K562 (cell line): Measurements from ENCODE around the gene PAFAH2. TPM values are rescaled to one million over a fixed set of nuclear protein-coding genes. Genes with fewer than 3 reads are reported as not detected.
A peak's percentile ranks its signal among the peaks of the same experiment; 100 is the strongest.

ENCODE experiments used
- CREM ChIP-seq: IDR thresholded peaks from 2 replicates; pipeline ENCODE4 v1.6.1; 2014; ENCODE audit warnings: antibody characterized with exemption, low read depth
- DIDO1 ChIP-seq: fragments of 450-650 bp; IDR thresholded peaks from 2 replicates; pipeline ENCODE4 v1.6.1; 2016; ENCODE audit warnings: low read depth, missing biosample characterization, missing genetic modification characterization
- ESRRB ChIP-seq: fragments of 250-450 bp; sonication (Bioruptor Pico); IDR thresholded peaks from 2 replicates; pipeline ENCODE4 v1.5.0; 2020; ENCODE audit warnings: mild to moderate bottlenecking, moderate library complexity, borderline replicate concordance
- KHSRP ChIP-seq: fragments of 450-650 bp; IDR thresholded peaks from 2 replicates; pipeline ENCODE4 v1.6.1; 2017
- MAFF ChIP-seq: IDR thresholded peaks from 2 replicates; pipeline ENCODE4 v1.6.1; 2012; ENCODE audit warnings: low read length, improper control_type of control experiment
- MED1 ChIP-seq: sonication (generic); formaldehyde crosslinking; IDR thresholded peaks from 2 replicates; pipeline ENCODE4 v1.8.1; 2023; ENCODE audit warnings: missing genetic modification reagents, borderline replicate concordance
- MXI1 ChIP-seq: IDR thresholded peaks from 2 replicates; pipeline ENCODE4 v1.6.1; 2011; ENCODE audit warnings: low read depth, mild to moderate bottlenecking, improper control_type of control experiment, low read length
- MYBL2 ChIP-seq, 2 experiments: fragments of 450-650 bp in 1 of 2; sonication (generic) in 1 of 2; formaldehyde crosslinking in 1 of 2; IDR thresholded peaks; 2 replicates each; pipeline versions ENCODE4 v1.6.1 to v1.8.1; 2017 to 2022; ENCODE audit warnings: borderline replicate concordance in 1 of 2, inconsistent platforms in 1 of 2, low read depth in 1 of 2, mild to moderate bottlenecking in 1 of 2, missing genetic modification reagents in 1 of 2, moderate library complexity in 1 of 2
- MYC ChIP-seq, 2 experiments: fragments of 250-450 bp in 1 of 2; sonication (Bioruptor Pico) in 1 of 2; IDR thresholded peaks; 2 replicates each; pipeline versions ENCODE4 v1.5.1 to v1.6.1; 2012 to 2021; ENCODE audit warnings: low read depth in 2 of 2, borderline replicate concordance in 1 of 2, improper control_type of control experiment in 1 of 2, low read length in 1 of 2, mild to moderate bottlenecking in 1 of 2, moderate library complexity in 1 of 2
- NCOR1 ChIP-seq: fragments of 450-650 bp; IDR thresholded peaks from 2 replicates; pipeline ENCODE4 v1.6.1; 2016; ENCODE audit warnings: mild to moderate bottlenecking, moderate library complexity
- PHB2 ChIP-seq: fragments of 450-650 bp; IDR thresholded peaks from 2 replicates; pipeline ENCODE4 v1.6.1; 2017; ENCODE audit warnings: low read depth
- PHF8 ChIP-seq: fragments of 200-600 bp; sonication (generic); IDR thresholded peaks from 2 replicates; pipeline ENCODE4 v1.6.1; 2012; ENCODE audit warnings: mixed run types, mild to moderate bottlenecking, inconsistent platforms, low read length, moderate library complexity, borderline replicate concordance
- ZNF347 ChIP-seq: fragments of 450-650 bp; formaldehyde crosslinking; IDR thresholded peaks from 2 replicates; pipeline ENCODE4 v1.4.0; 2020; ENCODE audit warnings: low read depth, mild to moderate bottlenecking, moderate library complexity
- ZNF699 ChIP-seq: fragments of 250-450 bp; sonication (Bioruptor Pico); IDR thresholded peaks from 2 replicates; pipeline ENCODE4 v1.8.0; 2021; ENCODE audit warnings: mild to moderate bottlenecking, moderate library complexity; ENCODE audit not compliant: insufficient replicate concordance
- polyA plus RNA-seq, 8 experiments: library from polyadenylated mRNA; depleted of rRNA in 4 of 8; stranded (reverse) in 5 of 8; unstranded in 3 of 8; fragments of >200 nt; fragmentation: Nextera tagmentation in 2 of 8; fragmentation: Illumina TruSeq in 1 of 8; extraction: Ambion mirVana in 2 of 8; extraction: Trizol in 1 of 8; gene quantifications; 2 replicates each; pipeline versions ENCODE4 v1.2.1 to v1.2.3, GENCODE V29; 2011 to 2014; ENCODE audit warnings: inconsistent platforms in 1 of 8, missing spikeins in 1 of 8
- total RNA-seq, 7 experiments: library from RNA; depleted of rRNA in 6 of 7; stranded (reverse); fragments of >200 nt in 6 of 7; fragmentation: Illumina TruSeq in 2 of 7; extraction: Trizol in 2 of 7; gene quantifications; 2 replicates each; pipeline versions ENCODE4 v1.2.1 to v1.2.3, GENCODE V29; 2011 to 2021; ENCODE audit warnings: low replicate concordance in 1 of 7
- TF ChIP-seq, protein P1 (sequence below): sonication (generic); formaldehyde crosslinking; IDR thresholded peaks from 2 replicates; pipeline ENCODE4 v1.5.0; 2020; ENCODE audit warnings: missing genetic modification reagents
- TF ChIP-seq, protein P2 (sequence below), 3 experiments: fragments of 200-800 bp in 1 of 3; fragments of 250-450 bp in 1 of 3; fragments of 450-650 bp in 1 of 3; sonication (Bioruptor Pico) in 1 of 3; sonication (Bioruptor generic) in 1 of 3; formaldehyde crosslinking in 1 of 3; IDR thresholded peaks; 2 replicates each; pipeline versions ENCODE4 v1.6.1 to v1.8.0; 2016 to 2022; ENCODE audit warnings: mild to moderate bottlenecking in 2 of 3, missing genetic modification characterization in 2 of 3, missing compliant biosample characterization in 1 of 3, moderate library complexity in 1 of 3
- TF ChIP-seq, protein P3 (sequence below): IDR thresholded peaks from 2 replicates; pipeline ENCODE4 v1.6.1; 2011; ENCODE audit not compliant: insufficient read length; ENCODE audit errors: extremely low read depth

PAFAH2 gene
- total and polyA plus RNA-seq, 9 of the 15 experiments (the other 6 are each of a cell fraction or from before 2014, with no cell fraction given), result 4.2 to 10.9 (median 6.8) TPM

GRCh38 chr1:26035203-26035958 lies 37.5 kb upstream of the PAFAH2 start (continued):
- TF ChIP-seq MYBL2 (IDR thresholded peaks at IDR 0.05; ENCODE audit: low read depth) (no peak), MYBL2 (CRISPR knock-in tag; IDR thresholded peaks at IDR 0.05; ENCODE audit: borderline replicate concordance) (0 out of 2 replicates have a peak, but pooled peaks have one; percentile 44), MYC (IDR thresholded peaks at IDR 0.05; ENCODE audit: low read depth, low read length) (peak; percentile 61), MYC (CRISPR knock-in tag; IDR thresholded peaks at IDR 0.05; ENCODE audit: borderline replicate concordance, low read depth) (peak; percentile 50), PHF8 (peak; percentile 95), CREM (peak; percentile 85), MXI1 (no peak), ZNF347 (CRISPR knock-in tag) (no peak), MAFF (no peak), NCOR1 (no peak), ZNF699 (CRISPR knock-in tag) (no peak), KHSRP (no peak), PHB2 (0 out of 2 replicates have a peak, but pooled peaks have one; percentile 55), MED1 (no peak), ESRRB (CRISPR knock-in tag) (no peak), DIDO1 (tag) (no peak)
- TF ChIP-seq, protein P1, sequence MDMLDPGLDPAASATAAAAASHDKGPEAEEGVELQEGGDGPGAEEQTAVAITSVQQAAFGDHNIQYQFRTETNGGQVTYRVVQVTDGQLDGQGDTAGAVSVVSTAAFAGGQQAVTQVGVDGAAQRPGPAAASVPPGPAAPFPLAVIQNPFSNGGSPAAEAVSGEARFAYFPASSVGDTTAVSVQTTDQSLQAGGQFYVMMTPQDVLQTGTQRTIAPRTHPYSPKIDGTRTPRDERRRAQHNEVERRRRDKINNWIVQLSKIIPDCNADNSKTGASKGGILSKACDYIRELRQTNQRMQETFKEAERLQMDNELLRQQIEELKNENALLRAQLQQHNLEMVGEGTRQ (CRISPR knock-in tag), result 0 out of 2 replicates have a peak, but pooled peaks have one; percentile 5
- TF ChIP-seq, protein P2, sequence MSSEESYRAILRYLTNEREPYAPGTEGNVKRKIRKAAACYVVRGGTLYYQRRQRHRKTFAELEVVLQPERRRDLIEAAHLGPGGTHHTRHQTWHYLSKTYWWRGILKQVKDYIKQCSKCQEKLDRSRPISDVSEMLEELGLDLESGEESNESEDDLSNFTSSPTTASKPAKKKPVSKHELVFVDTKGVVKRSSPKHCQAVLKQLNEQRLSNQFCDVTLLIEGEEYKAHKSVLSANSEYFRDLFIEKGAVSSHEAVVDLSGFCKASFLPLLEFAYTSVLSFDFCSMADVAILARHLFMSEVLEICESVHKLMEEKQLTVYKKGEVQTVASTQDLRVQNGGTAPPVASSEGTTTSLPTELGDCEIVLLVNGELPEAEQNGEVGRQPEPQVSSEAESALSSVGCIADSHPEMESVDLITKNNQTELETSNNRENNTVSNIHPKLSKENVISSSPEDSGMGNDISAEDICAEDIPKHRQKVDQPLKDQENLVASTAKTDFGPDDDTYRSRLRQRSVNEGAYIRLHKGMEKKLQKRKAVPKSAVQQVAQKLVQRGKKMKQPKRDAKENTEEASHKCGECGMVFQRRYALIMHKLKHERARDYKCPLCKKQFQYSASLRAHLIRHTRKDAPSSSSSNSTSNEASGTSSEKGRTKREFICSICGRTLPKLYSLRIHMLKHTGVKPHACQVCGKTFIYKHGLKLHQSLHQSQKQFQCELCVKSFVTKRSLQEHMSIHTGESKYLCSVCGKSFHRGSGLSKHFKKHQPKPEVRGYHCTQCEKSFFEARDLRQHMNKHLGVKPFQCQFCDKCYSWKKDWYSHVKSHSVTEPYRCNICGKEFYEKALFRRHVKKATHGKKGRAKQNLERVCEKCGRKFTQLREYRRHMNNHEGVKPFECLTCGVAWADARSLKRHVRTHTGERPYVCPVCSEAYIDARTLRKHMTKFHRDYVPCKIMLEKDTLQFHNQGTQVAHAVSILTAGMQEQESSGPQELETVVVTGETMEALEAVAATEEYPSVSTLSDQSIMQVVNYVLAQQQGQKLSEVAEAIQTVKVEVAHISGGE (CRISPR knock-in tag; IDR thresholded peaks at IDR 0.05), result peak in 1 of 3 experiments; percentile 62; a peak in 2 of 6 replicates
- TF ChIP-seq, protein P3, sequence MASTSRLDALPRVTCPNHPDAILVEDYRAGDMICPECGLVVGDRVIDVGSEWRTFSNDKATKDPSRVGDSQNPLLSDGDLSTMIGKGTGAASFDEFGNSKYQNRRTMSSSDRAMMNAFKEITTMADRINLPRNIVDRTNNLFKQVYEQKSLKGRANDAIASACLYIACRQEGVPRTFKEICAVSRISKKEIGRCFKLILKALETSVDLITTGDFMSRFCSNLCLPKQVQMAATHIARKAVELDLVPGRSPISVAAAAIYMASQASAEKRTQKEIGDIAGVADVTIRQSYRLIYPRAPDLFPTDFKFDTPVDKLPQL, result no peak
